GM21447 (cell line): ENCODE data around the gene IFNA2.
"Not testable (repeated sequence)": the region's sequence is repeated elsewhere in the genome, so short reads cannot be mapped to it uniquely, and the experiment has no call there.

Experiments
- ATAC-seq: cut with Tn5 transposase; IDR thresholded peaks from one replicate; pipeline ENCODE4 v1.9.1; 2021; ENCODE audit not compliant: unreplicated experiment

IFNA2 gene

GRCh38 chr9:21385131-21385670, at the start of gene IFNA2:
IFNA2 (minus strand) TSS chr9:21385398; CDS start chr9:21385329, 69 bp downstream.
- no peak for ATAC-seq

DNA sequence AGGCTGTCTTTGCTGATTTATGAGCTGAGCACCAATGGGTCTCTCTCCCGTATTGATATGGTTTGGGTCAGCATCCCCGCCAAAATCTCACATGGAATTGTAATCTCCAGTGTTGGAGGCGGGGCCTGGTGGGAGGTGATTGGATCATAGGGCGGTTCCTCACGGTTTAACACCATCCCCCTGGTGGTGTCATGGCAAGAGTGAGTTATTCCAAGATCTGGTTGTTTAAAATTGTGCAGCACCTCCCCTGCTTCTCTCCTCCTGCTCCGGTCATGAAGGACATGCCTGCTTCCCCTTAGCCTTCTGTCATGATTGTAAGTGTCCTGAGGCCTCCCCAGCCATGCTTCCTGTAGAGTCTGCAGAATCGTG, 49.8 kb upstream of the IFNA2 start:
- not testable (repeated sequence) for ATAC-seq

- no peak for ATAC-seq
These were observed 49.2 kb upstream of the IFNA2 start for GRCh38 chr9:21434202-21435014.

- peak; percentile 69 for ATAC-seq
These were observed 47.7 kb upstream of the IFNA2 start for GRCh38 chr9:21432672-21433425.

GRCh38 chr9:21429191-21429590, 44.0 kb upstream of the IFNA2 start:
- ATAC-seq = no peak

DNA sequence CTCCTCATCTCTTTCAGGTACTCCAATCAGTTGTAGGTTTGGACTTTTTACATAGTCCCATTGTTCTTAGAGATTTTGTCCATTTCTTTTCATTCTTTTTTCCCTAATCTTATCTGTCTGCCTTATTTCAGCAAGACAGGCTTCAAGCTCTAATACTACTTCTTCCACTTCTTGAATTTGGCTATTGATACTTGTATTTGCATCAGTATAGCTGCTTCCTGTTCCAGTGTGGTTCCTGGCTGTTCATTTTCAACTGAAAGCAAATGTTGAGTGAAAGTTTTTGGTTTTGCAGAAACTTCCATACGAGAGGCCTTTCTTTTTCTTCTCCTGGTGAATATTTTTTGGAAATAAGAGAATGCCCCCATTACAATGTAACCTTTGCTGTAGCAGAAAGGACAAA, 43.0 kb upstream of the IFNA2 start:
- ATAC-seq = no peak

DNA sequence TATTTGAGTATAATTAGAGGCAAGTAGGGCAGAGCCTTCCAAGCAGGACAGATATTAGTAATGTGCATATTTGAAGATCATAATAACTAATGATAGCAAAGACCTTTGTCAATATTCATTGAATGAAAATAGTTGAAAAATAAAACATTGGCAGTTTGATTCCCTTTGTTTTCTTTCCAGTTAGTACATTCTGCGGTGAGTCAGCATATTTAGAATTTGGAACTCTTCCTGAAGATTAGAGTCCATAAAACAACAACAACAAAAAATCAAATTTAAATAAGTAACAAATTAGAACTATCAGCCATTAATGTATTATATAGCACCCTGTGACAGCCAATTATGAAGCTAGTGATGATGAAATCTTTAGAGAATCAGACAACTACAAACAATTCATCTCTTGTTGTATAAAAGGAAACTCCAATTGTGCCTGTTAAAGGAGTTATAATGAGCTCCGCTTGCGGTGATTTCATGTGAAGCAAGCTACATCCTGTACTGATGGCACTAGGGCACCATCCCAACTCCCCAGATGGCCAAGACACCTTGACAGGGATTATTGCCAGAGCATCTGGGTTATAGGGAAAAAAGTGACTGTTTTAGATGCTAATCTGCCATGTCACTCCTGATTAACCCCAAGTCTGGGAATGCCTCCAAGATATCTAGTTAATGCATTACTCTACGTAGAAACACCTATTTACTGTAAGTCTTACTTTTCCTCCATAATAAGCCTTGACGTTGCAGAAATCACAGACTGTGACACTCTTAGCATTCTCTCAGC, 30.5 kb upstream of the IFNA2 start:
- no peak for ATAC-seq

DNA sequence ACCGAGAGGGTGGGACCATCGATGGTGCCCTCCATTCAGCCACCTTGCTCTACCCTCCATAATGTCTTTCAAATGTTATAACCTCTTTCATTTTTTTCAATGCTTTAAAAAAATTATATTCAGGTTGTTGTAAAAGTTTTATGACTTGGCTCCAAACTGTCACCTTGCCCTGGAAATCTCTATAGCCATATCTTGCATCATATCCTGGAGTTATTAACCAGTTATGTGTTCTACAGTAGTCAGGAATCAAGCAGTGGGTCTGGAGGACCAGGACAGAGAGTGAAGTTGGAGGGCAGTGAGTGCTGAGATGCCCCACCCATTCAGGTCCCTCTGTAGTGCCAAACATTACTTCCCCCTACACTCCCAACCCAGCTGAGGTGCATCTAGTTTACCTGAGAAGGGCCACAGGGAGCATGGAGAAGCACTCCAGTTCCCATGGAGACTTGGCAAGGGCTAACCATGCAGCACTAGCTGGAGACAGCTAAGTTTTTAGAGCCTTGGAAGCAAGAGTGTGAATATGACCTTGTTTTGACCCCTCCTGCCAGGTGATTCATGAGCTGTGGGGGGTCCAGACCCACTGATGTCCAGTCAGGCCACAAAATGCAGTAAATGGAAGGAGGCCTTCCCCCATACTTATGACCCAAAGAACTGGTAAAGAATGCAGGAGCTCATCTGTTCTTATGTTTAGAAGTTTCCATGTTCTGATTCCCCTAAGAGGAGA, 29.2 kb upstream of the IFNA2 start:
- ATAC-seq = no peak

DNA sequence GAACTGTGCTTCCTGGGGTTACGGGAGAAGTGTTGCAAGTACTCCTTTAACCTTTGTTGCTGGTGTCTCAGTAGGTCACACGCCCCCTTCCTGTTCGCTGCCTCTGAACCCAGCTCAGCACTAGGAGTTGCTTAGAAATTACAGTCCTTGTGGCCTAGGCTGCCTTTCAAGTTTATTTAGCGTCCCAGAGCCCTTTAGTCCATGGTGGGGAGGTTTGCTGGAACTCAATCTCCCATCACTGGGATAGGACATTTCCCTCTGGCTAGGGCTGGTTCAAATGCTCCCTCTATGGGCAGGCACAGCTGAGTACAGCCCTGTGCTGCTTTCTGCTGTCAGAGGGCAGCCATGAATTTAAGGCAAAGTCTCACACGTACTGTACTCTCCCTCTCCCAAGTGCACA, 28.4 kb upstream of the IFNA2 start:
- ATAC-seq = peak; percentile 59

- no peak for ATAC-seq
These were observed 28.0 kb upstream of the IFNA2 start for GRCh38 chr9:21413151-21413550.

- ATAC-seq = peak; percentile 54
These were observed 26.9 kb upstream of the IFNA2 start for GRCh38 chr9:21412107-21412506.

DNA sequence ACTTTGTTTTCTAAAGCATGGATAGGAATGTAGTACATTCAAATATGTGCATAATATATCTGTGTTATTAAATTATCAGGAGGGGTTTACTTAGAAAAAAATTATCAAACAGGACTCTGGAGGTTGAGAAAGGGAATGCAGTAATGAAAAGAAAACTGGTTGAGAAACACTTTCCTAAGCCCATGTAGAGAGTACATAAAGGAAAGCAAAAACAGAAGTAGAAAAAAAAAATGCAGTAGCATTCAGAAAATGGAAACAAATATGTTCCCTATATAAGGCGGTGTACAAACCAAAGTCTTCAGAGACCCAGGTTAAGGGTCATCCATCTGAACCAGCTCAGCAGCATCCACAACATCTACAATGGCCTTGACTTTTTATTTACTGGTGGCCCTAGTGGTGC, 23.6 kb upstream of the IFNA2 start, which contains the start of gene IFNA8:
IFNA8 (plus strand) TSS at position 301 of the 400 bp plus-strand sequence; CDS start at position 361, 60 bp downstream.
- ATAC-seq = no peak

DNA sequence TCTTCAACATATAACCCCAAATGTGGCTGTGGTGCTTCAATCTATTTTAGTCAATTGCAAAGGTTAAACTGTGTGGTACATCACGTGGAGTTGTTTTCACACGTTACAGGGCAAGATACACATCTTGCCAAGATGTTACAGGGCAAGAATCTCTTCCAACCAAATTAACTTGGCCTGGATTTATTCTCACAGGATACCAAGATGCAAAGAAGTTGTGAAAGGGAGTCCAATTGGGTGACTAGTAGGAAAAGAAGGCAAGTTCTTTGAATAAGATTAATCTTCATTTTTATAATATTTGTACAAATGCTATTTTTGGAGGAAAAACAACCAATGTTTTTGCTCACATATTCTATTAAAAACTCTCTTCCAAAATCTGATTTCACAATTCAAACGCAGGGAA, 18.9 kb upstream of the IFNA2 start:
- ATAC-seq = no peak

DNA sequence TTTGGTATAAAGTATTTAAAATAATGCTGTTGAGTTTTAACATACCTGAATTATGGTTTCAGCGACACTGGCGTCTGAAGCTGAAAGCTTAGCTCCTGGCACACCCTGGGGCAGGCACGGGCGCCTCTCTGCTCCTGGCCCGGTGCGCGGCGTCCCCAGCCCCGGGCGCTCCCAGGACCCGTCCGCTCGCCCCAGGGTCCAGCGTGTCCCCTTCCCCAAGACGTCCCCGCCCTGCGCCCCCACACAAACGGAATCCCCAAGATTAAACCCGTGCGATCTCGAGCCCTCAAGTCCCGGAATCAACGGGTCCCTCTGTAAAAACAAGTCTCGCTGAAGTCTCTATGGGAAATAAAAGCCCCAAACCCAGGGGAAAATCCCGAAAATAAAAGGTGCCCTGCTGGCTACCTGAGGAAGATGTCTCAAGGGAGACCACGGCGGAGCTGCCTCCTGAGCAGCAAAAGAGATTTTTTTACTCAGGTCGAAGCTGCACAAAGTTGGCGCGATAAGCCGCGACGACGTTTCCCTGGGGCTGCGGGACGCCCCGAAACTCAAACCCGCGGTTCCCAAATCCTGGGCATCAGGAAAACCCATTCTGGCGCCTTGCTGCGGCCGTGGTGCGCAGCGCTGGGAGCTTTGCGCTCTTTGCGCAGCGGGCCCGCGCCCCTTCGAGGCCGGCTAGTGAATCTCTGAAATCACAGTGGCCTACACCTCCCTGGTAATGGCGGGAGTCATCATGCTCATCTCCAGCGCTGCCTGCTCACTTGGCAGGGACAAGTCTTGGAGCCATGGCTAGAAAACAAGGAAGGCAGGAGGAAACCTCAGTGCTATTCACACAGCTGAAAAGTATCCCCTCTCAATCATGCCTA, 17.4 kb upstream of the IFNA2 start:
- ATAC-seq = peak; percentile 59

DNA sequence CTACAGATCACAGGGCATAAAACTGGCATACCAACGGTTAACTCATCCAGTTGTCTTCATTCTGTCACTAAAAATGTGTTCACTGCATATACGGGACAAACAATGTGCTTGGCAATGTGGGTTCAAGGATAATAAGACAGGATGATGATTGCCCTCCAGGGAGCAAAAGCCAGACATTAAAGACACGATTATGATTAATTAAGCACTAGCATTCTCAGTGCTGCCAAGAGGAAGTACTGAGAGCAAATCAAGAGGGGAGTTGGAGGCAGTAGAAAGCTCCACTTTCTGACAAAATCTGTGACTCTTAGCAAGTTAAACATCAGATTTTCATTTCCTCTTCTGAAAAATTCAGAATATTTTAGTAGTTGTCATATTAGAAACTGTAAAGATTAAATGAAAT, 14.8 kb upstream of the IFNA2 start:
- ATAC-seq = no peak

DNA sequence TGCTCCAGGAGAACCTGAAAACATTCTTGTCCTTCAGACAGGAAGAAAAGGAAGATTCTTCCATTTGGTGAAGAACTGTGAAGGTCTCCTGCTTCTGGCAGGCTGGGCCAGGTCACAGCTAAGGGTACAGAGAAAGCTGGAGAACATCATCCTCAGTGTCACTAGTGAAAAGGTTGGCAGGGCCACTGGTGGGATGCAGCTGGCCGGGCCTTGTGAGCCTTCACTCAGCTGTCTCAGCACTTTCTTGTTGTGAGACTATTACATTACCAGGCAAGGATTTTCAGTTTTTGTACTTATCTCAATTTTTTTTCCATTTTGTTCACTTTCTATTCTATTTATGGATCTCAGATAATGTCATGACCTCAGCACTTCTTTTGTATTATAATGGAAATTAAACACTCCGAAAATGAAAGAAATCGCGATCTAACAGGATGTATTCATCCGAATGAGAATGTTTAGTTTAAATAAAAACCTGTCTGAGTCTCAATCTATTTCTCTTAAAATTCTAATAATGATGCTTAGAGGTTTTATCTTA, 13.8 kb upstream of the IFNA2 start:
- no peak for ATAC-seq

- peak; percentile 58 for ATAC-seq
These were observed 10.8 kb upstream of the IFNA2 start for GRCh38 chr9:21395778-21396717.

DNA sequence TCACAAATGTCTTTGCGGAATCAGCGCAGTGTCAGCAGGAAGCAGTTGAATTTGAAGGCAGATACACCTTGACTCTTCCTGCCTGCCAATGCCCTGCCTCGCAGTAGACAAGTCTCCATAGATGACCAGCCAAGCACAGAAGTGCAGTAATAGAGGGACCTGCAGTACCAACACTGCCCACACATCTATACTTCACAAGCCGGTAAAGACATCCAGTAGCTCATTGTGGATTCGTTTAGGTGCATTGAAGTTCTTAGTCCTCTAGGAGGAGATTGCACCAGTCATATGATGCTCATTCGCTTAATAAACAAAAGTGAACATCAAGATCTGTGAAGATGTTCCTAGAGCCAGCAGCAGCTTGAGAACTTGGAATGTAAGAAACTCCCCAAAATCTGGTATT, 7.1 kb upstream of the IFNA2 start:
- ATAC-seq = peak; percentile 82
